GM23248 (cell line): ENCODE measurements around the gene IAPP. TPM values are rescaled to one million over a fixed set of nuclear protein-coding genes. Genes with fewer than 3 reads are reported as not detected.

ENCODE experiments used
- DNase-seq: peaks from one replicate; pipeline ENCODE4 v3.0.0-alpha.2; 2015
- H2AFZ ChIP-seq: fragments of 200-600 bp; sonication (generic); 2 replicates; pipeline ENCODE4 v1.6.1; 2016; ENCODE audit warnings: antibody characterized with exemption
- H3F3A ChIP-seq: fragments of 200-600 bp; sonication (generic); 2 replicates; pipeline ENCODE4 v1.6.1; 2016; ENCODE audit warnings: mild to moderate bottlenecking, antibody characterized with exemption, mixed run types; ENCODE audit not compliant: insufficient read depth
- H3K27ac ChIP-seq: fragments of 200-600 bp; sonication (generic); 2 replicates; pipeline ENCODE4 v1.5.1; 2016; ENCODE audit warnings: mild to moderate bottlenecking
- H3K27me3 ChIP-seq: fragments of 200-600 bp; sonication (generic); replicated peaks from 2 replicates; pipeline ENCODE4 v1.6.1; 2016; ENCODE audit warnings: mild to moderate bottlenecking; ENCODE audit not compliant: insufficient read depth
- H3K36me3 ChIP-seq: fragments of 200-600 bp; sonication (generic); 2 replicates; pipeline ENCODE4 v1.6.1; 2016; ENCODE audit warnings: low read depth, mild to moderate bottlenecking
- H3K4me1 ChIP-seq: fragments of 200-600 bp; sonication (generic); 2 replicates; pipeline ENCODE4 v1.6.1; 2016; ENCODE audit warnings: mild to moderate bottlenecking; ENCODE audit not compliant: insufficient read depth
- H3K4me2 ChIP-seq: fragments of 200-600 bp; sonication (generic); one replicate; pipeline ENCODE4 v1.6.1; 2016; ENCODE audit warnings: mild to moderate bottlenecking; ENCODE audit not compliant: unreplicated experiment
- H3K4me3 ChIP-seq: fragments of 200-600 bp; sonication (generic); 2 replicates; pipeline ENCODE4 v1.5.1; 2016; ENCODE audit warnings: mild to moderate bottlenecking
- H3K79me2 ChIP-seq: fragments of 200-600 bp; sonication (generic); 2 replicates; pipeline ENCODE4 v1.6.1; 2016; ENCODE audit warnings: mild to moderate bottlenecking; ENCODE audit not compliant: insufficient read depth
- H3K9ac ChIP-seq: fragments of 200-600 bp; sonication (generic); 2 replicates; pipeline ENCODE4 v1.6.1; 2016; ENCODE audit warnings: mild to moderate bottlenecking
- H3K9me2 ChIP-seq: fragments of 200-600 bp; sonication (generic); 2 replicates; pipeline ENCODE4 v1.6.1; 2016; ENCODE audit warnings: mixed run types, mild to moderate bottlenecking, moderate library complexity; ENCODE audit not compliant: insufficient read depth
- H3K9me3 ChIP-seq: fragments of 200-600 bp; sonication (generic); one replicate; pipeline ENCODE4 v1.6.1; 2017; ENCODE audit warnings: low read depth
- H4K20me1 ChIP-seq: fragments of 200-600 bp; sonication (generic); 2 replicates; pipeline ENCODE4 v1.6.0; 2016; ENCODE audit not compliant: insufficient read depth
- EZH2 ChIP-seq: fragments of 200-600 bp; sonication (generic); IDR thresholded peaks from 2 replicates; pipeline ENCODE4 v1.6.1; 2018; ENCODE audit warnings: antibody characterized with exemption, mild to moderate bottlenecking; ENCODE audit not compliant: insufficient read depth, poor library complexity, severe bottlenecking
- EZH2phosphoT487 ChIP-seq: fragments of 200-600 bp; sonication (generic); IDR thresholded peaks from 2 replicates; pipeline ENCODE4 v1.6.1; 2018; ENCODE audit warnings: antibody characterized with exemption, moderate library complexity, mild to moderate bottlenecking, low read depth; ENCODE audit not compliant: insufficient read depth
- WGBS, 2 experiments: methylation state at CpG; one replicate each; pipeline ENCODE4 v1.1.6; 2015 to 2017; ENCODE audit warnings: low lambda C conversion rate in 2 of 2, low coverage in 1 of 2; ENCODE audit errors: missing lambda C conversion rate in 2 of 2; 5-methylcytosine and 5-hydroxymethylcytosine counted together
- in situ Hi-C: fragments of 300-500 bp; cut with MboI; formaldehyde crosslinking; loops from 2 replicates; pipeline ENCODE4 v1.15.0; 2020
- polyA plus RNA-seq: library from polyadenylated mRNA; unstranded; fragments of >200 nt; fragmentation: Nextera tagmentation; extraction: Ambion mirVana; gene quantifications from 2 replicates; pipeline ENCODE4 v1.2.1, GENCODE V29; 2016
- total RNA-seq: library from RNA; depleted of rRNA; stranded (reverse); fragments of >200 nt; shearing (Covaris generic); gene quantifications from 2 replicates; pipeline ENCODE4 v1.2.3, GENCODE V29; 2014

IAPP gene
- total and polyA plus RNA-seq, 2 experiments from 2014 or later = not detected

DNA sequence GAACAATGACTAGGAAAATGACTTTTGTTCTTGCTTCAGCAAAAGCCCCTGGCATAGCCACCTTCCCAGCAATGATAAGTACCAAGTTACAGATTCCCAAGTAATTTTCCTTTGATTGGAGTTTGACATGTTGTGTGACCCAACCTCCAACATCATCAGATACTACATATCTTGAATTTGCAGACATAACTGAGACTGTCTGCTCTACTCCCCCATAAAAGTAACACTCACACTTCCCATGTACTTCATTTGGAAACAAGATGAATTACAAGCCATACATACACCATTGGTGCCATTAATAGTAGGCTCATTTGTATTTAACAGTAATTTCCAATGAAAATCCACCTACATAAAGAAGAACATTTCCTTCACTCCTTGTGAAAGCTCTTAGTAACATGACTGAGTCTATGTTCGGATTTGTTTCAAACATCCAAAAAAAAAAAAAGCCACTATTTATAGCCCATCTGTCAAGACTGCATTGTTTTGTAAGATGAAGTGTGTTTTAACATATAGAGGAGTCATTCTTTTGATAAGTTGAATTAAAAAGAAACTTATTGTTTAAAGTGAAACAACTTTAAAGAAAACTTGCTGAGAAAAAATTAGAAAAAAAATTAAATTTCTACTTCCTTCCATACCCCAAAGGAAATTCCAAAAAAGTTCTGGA, 26.0 kb upstream of the IAPP start:
- H4K20me1 ChIP-seq = no peaks in the 10 kb centered on the region
- H3F3A ChIP-seq = no peaks in the 10 kb centered on the region
- H3K4me1 ChIP-seq = no peaks in the 10 kb centered on the region
- whole genome bisulfite sequencing, 2 experiments = 7 to 15% methylated on average over 1 of the region's 1 CpG
- H3K9me2 ChIP-seq = no peaks in the 10 kb centered on the region
- no peaks in the 10 kb centered on the region for H3K9me3 ChIP-seq
- H3K4me2 ChIP-seq = no peak overlapping the region
- in situ Hi-C loops = no loop called here
- no peak overlapping the region for H3K4me3 ChIP-seq
- no peak overlapping the region for H2AFZ ChIP-seq
- H3K27ac ChIP-seq = no peak overlapping the region
- TF ChIP-seq EZH2phosphoT487 = no peak
- TF ChIP-seq EZH2 = no peak
- H3K36me3 ChIP-seq = no peaks in the 10 kb centered on the region
- no peak for DNase-seq
- H3K27me3 ChIP-seq = no peaks in the 10 kb centered on the region; the same call in 1 of the 2 replicates
- no peaks in the 10 kb centered on the region for H3K79me2 ChIP-seq
- H3K9ac ChIP-seq = no peak overlapping the region

- Histone ChIP-seq H2AFZ (no peak overlapping the region), H3K4me2 (no peak overlapping the region), H3K9me2 (no peaks in the 10 kb centered on the region), H3K9me3 (no peaks in the 10 kb centered on the region), H3K4me3 (no peak overlapping the region), H3K27me3 (no peaks in the 10 kb centered on the region), H3K9ac (no peak overlapping the region), H3K27ac (no peak overlapping the region), H3K36me3 (no peaks in the 10 kb centered on the region), H3F3A (no peaks in the 10 kb centered on the region), H4K20me1 (no peaks in the 10 kb centered on the region), H3K79me2 (no peaks in the 10 kb centered on the region), H3K4me1 (no peaks in the 10 kb centered on the region)
- TF ChIP-seq EZH2 = no peak
- TF ChIP-seq EZH2phosphoT487 = no peak
- 47 to 48% methylated on average over 1 of the region's 1 CpG for WGBS, 2 experiments
- no peak for DNase-seq
- in situ Hi-C loops = no loop called here
Observed at GRCh38 chr12:21350975-21351374, 21.7 kb upstream of the IAPP start.

- Histone ChIP-seq H3K9ac (no peak overlapping the region), H3K9me2 (no peaks in the 10 kb centered on the region), H3F3A (no peaks in the 10 kb centered on the region), H3K4me2 (no peak overlapping the region), H3K9me3 (no peaks in the 10 kb centered on the region), H3K79me2 (no peaks in the 10 kb centered on the region), H3K4me3 (no peak overlapping the region), H3K4me1 (no peaks in the 10 kb centered on the region), H3K27ac (no peak overlapping the region), H3K36me3 (no peaks in the 10 kb centered on the region), H4K20me1 (no peaks in the 10 kb centered on the region), H2AFZ (no peak overlapping the region), H3K27me3 (no peaks in the 10 kb centered on the region)
- TF ChIP-seq EZH2 = no peak
- no peak for TF ChIP-seq EZH2phosphoT487
- in situ Hi-C loops = no loop called here
- no peak for DNase-seq
- WGBS, 2 experiments = 0 to 13% methylated on average over 1 of the region's 1 CpG
Observed at GRCh38 chr12:21353487-21353886, 19.2 kb upstream of the IAPP start.

GRCh38 chr12:21353948-21354347, 18.8 kb upstream of the IAPP start:
- Histone ChIP-seq H3K4me1 (no peaks in the 10 kb centered on the region), H3K36me3 (no peaks in the 10 kb centered on the region), H3K9me3 (no peaks in the 10 kb centered on the region), H3F3A (no peaks in the 10 kb centered on the region), H3K27me3 (no peaks in the 10 kb centered on the region), H3K9me2 (no peaks in the 10 kb centered on the region), H2AFZ (no peak overlapping the region), H3K4me2 (no peak overlapping the region), H3K27ac (no peak overlapping the region), H3K9ac (no peak overlapping the region), H4K20me1 (no peaks in the 10 kb centered on the region), H3K4me3 (no peak overlapping the region), H3K79me2 (no peaks in the 10 kb centered on the region)
- TF ChIP-seq EZH2 (no peak), EZH2phosphoT487 (no peak)
- in situ Hi-C loops = no loop called here
- WGBS, 2 experiments = 32 to 44% methylated on average over 4 of the region's 4 CpGs
- DNase-seq = no peak
